ENCODE measurements around the gene BTBD1.

BTBD1 gene

GRCh38 chr15:82977076-82977475 lies 90.0 kb downstream of the BTBD1 start:
- no peaks in the 10 kb centered on the region for H3K27me3 ChIP-seq (ENCODE audit: insufficient read depth, low read depth)
- peaks cover 19% of the 10 kb centered on the region for H3K4me1 ChIP-seq (ENCODE audit: low read depth, poor library complexity, severe bottlenecking)
- no peak overlapping the region for H3K9ac ChIP-seq
- no peaks in the 10 kb centered on the region for H3K36me3 ChIP-seq (ENCODE audit: insufficient read depth)
- no peak overlapping the region for H2AFZ ChIP-seq (ENCODE audit: low read depth)
- no peaks in the 10 kb centered on the region for H4K20me1 ChIP-seq (ENCODE audit: insufficient read depth)
- no peaks in the 10 kb centered on the region for H3K79me2 ChIP-seq (ENCODE audit: insufficient read depth, low read depth)
- no peak overlapping the region for H3K4me2 ChIP-seq
- no peak overlapping the region for H3K4me3 ChIP-seq (IDR thresholded peaks at IDR 0.05; ENCODE audit: insufficient read depth, low read depth, low read length)
- TF ChIP-seq CTCF (conservative IDR thresholded peaks at IDR 0.05; ENCODE audit: low read depth, low read length) = no peak
- H3K27ac ChIP-seq = no peak overlapping the region

GRCh38 chr15:82972990-82973389 lies 94.1 kb downstream of the BTBD1 start:
- H3K27me3 ChIP-seq (ENCODE audit: insufficient read depth, low read depth) = no peaks in the 10 kb centered on the region
- H4K20me1 ChIP-seq (ENCODE audit: insufficient read depth) = no peaks in the 10 kb centered on the region
- H3K4me3 ChIP-seq (IDR thresholded peaks at IDR 0.05; ENCODE audit: insufficient read depth, low read depth, low read length) = no peak overlapping the region
- H3K9ac ChIP-seq = no peak overlapping the region; the same call in 1 of the 2 replicates
- H3K36me3 ChIP-seq (ENCODE audit: insufficient read depth) = no peaks in the 10 kb centered on the region
- H3K4me1 ChIP-seq (ENCODE audit: low read depth, poor library complexity, severe bottlenecking) = peaks cover 30% of the 10 kb centered on the region
- H3K79me2 ChIP-seq (ENCODE audit: insufficient read depth, low read depth) = no peaks in the 10 kb centered on the region
- H3K27ac ChIP-seq = peak overlapping the region; percentile 17; the same call in 1 of the 2 replicates
- TF ChIP-seq CTCF (conservative IDR thresholded peaks at IDR 0.05; ENCODE audit: low read depth, low read length) = no peak
- H2AFZ ChIP-seq (ENCODE audit: low read depth) = no peak overlapping the region
- H3K4me2 ChIP-seq = peak overlapping the region; percentile 91

GRCh38 chr15:82971218-82971984 lies 95.7 kb downstream of the BTBD1 start:
- Histone ChIP-seq H3K4me3 (IDR thresholded peaks at IDR 0.05; ENCODE audit: insufficient read depth, low read depth, low read length) (no peak overlapping the region), H3K27me3 (ENCODE audit: insufficient read depth, low read depth) (no peaks in the 10 kb centered on the region), H3K4me2 (no peak overlapping the region; the same call in 1 of the 2 replicates), H3K27ac (no peak overlapping the region), H3K9ac (no peak overlapping the region), H3K36me3 (ENCODE audit: insufficient read depth) (no peaks in the 10 kb centered on the region), H3K4me1 (ENCODE audit: low read depth, poor library complexity, severe bottlenecking) (peaks cover 42% of the 10 kb centered on the region), H4K20me1 (ENCODE audit: insufficient read depth) (no peaks in the 10 kb centered on the region), H3K79me2 (ENCODE audit: insufficient read depth, low read depth) (no peaks in the 10 kb centered on the region), H2AFZ (ENCODE audit: low read depth) (no peak overlapping the region)
- no peak for TF ChIP-seq CTCF (conservative IDR thresholded peaks at IDR 0.05; ENCODE audit: low read depth, low read length)

GRCh38 chr15:82970696-82971095 lies 96.4 kb downstream of the BTBD1 start:
- Histone ChIP-seq H3K36me3 (ENCODE audit: insufficient read depth) (no peaks in the 10 kb centered on the region), H3K4me3 (IDR thresholded peaks at IDR 0.05; ENCODE audit: insufficient read depth, low read depth, low read length) (no peak overlapping the region), H3K4me2 (no peak overlapping the region), H3K27me3 (ENCODE audit: insufficient read depth, low read depth) (no peaks in the 10 kb centered on the region), H4K20me1 (ENCODE audit: insufficient read depth) (no peaks in the 10 kb centered on the region), H3K9ac (no peak overlapping the region), H2AFZ (ENCODE audit: low read depth) (no peak overlapping the region), H3K4me1 (ENCODE audit: low read depth, poor library complexity, severe bottlenecking) (peaks cover 49% of the 10 kb centered on the region), H3K27ac (no peak overlapping the region), H3K79me2 (ENCODE audit: insufficient read depth, low read depth) (no peaks in the 10 kb centered on the region)
- TF ChIP-seq CTCF (conservative IDR thresholded peaks at IDR 0.05; ENCODE audit: low read depth, low read length) = no peak
